ENCODE measurements around the gene PCDHB1. TPM values are rescaled to one million over a fixed set of nuclear protein-coding genes. Genes with fewer than 3 reads are reported as not detected.

Gene PCDHB1
- total RNA-seq, 5 donors from 2014 or later (not counting 1 experiment from before 2014, with no cell fraction given) = not detected

GRCh38 chr5:141003791-141004611 is 47.2 kb upstream of the PCDHB1 start:
- Histone ChIP-seq H3K9me3 (no peaks in the 10 kb centered on the region), H3K4me3 (ENCODE audit: control insufficient read depth in 1 of 2, extremely low read depth in 1 of 2, low read length in 1 of 2) (no peak overlapping the region), H3K27ac (ENCODE audit: low read length) (no peak overlapping the region), H3K36me3 (ENCODE audit: control insufficient read depth in 2 of 2, extremely low read depth in 1 of 2, insufficient read depth in 1 of 2, low read length in 1 of 2) (no peaks in the 10 kb centered on the region), H3K4me1 (ENCODE audit: control insufficient read depth in 1 of 2, extremely low read depth in 1 of 2, insufficient read depth in 2 of 2, low read length in 2 of 2) (peaks cover 0 to 6% of the 10 kb centered on the region in 2 experiments), H3K27me3 (replicated peaks in 1 of 2; ENCODE audit: control insufficient read depth in 2 of 2, extremely low read depth in 1 of 2, insufficient read depth in 2 of 2, low read length in 1 of 2) (peaks cover 0 to 19% of the 10 kb centered on the region in 2 experiments)
- H3K27me3 Mint-ChIP-seq = peaks cover 28 to 40% of the 10 kb centered on the region in 2 donors
- peaks cover 0 to 3% (median 0%) of the 10 kb centered on the region in 3 donors for H3K9me3 Mint-ChIP-seq
- no peaks in the 10 kb centered on the region for H3K36me3 Mint-ChIP-seq
- POLR2A ChIA-PET = no interaction called here
- peaks cover 5 to 13% (median 6%) of the 10 kb centered on the region in 3 donors for H3K4me1 Mint-ChIP-seq
- CTCF ChIA-PET = no interaction called here
- H3K4me3 Mint-ChIP-seq = no peak overlapping the region
- ATAC-seq (replicated peaks in 1 of 4) (no peak), DNase-seq (no peak)
- WGBS (ENCODE audit: insufficient coverage) = no CpG with 5 or more reads among the region's 4 CpGs
- H3K27ac Mint-ChIP-seq = no peak overlapping the region

DNA sequence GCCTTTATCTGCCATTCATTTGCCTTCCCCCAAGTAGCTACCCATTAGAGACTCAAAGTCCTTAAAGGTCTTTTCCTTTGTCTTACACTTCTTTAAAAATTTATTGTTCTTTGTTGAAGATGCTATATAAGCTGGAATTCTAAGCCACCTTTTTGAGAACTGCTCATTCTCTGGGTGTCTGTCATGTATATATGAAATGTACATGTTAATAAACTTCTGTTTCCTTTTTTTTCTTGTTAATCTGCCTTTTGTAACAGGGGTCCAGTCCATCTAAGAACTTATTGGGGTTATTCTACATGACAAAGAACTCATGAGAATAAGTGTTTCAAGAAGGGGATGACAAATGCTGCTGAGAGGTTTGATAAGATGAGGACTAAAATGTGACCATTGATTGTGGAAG is 43.4 kb upstream of the PCDHB1 start:
- no peak overlapping the region for H3K4me3 Mint-ChIP-seq
- no peaks in the 10 kb centered on the region for H3K4me1 Mint-ChIP-seq
- Histone ChIP-seq H3K27me3 (replicated peaks in 1 of 2; ENCODE audit: control insufficient read depth in 2 of 2, extremely low read depth in 1 of 2, insufficient read depth in 2 of 2, low read length in 1 of 2) (peaks cover 0 to 15% of the 10 kb centered on the region in 2 experiments), H3K4me3 (ENCODE audit: control insufficient read depth in 1 of 2, extremely low read depth in 1 of 2, low read length in 1 of 2) (no peak overlapping the region), H3K9me3 (no peaks in the 10 kb centered on the region), H3K27ac (ENCODE audit: low read length) (no peak overlapping the region), H3K36me3 (ENCODE audit: control insufficient read depth in 2 of 2, extremely low read depth in 1 of 2, insufficient read depth in 1 of 2, low read length in 1 of 2) (no peaks in the 10 kb centered on the region), H3K4me1 (ENCODE audit: control insufficient read depth in 1 of 2, extremely low read depth in 1 of 2, insufficient read depth in 2 of 2, low read length in 2 of 2) (no peaks in the 10 kb centered on the region)
- H3K9me3 Mint-ChIP-seq = peaks cover 0 to 3% (median 0%) of the 10 kb centered on the region in 3 donors
- ChIA-PET CTCF (no interaction called here), POLR2A (no interaction called here)
- H3K27ac Mint-ChIP-seq = no peak overlapping the region
- peaks cover 13 to 23% of the 10 kb centered on the region in 2 donors for H3K27me3 Mint-ChIP-seq
- DNase-seq = no peak
- no peak for ATAC-seq (replicated peaks in 1 of 4)
- H3K36me3 Mint-ChIP-seq = no peaks in the 10 kb centered on the region

GRCh38 chr5:141010047-141010793 is 41.0 kb upstream of the PCDHB1 start:
- no peaks in the 10 kb centered on the region for H3K4me1 ChIP-seq (ENCODE audit: control insufficient read depth in 1 of 2, extremely low read depth in 1 of 2, insufficient read depth in 2 of 2, low read length in 2 of 2)
- H3K9me3 Mint-ChIP-seq = peaks cover 0 to 3% (median 0%) of the 10 kb centered on the region in 3 donors
- peaks cover 0 to 9% of the 10 kb centered on the region in 2 experiments for H3K27me3 ChIP-seq (replicated peaks in 1 of 2; ENCODE audit: control insufficient read depth in 2 of 2, extremely low read depth in 1 of 2, insufficient read depth in 2 of 2, low read length in 1 of 2)
- H3K27ac ChIP-seq (ENCODE audit: low read length) = no peak overlapping the region
- H3K36me3 Mint-ChIP-seq = no peaks in the 10 kb centered on the region
- 42% methylated on average over 5 of the region's 12 CpGs for WGBS (ENCODE audit: insufficient coverage)
- ATAC-seq (replicated peaks in 1 of 4) = no peak
- CTCF ChIA-PET = no interaction called here
- DNase-seq = no peak
- H3K27ac Mint-ChIP-seq = no peak overlapping the region
- no peaks in the 10 kb centered on the region for H3K4me1 Mint-ChIP-seq
- H3K4me3 ChIP-seq (ENCODE audit: control insufficient read depth in 1 of 2, extremely low read depth in 1 of 2, low read length in 1 of 2) = no peak overlapping the region
- no peaks in the 10 kb centered on the region for H3K36me3 ChIP-seq (ENCODE audit: control insufficient read depth in 2 of 2, extremely low read depth in 1 of 2, insufficient read depth in 1 of 2, low read length in 1 of 2)
- no peak overlapping the region for H3K4me3 Mint-ChIP-seq
- H3K9me3 ChIP-seq = no peaks in the 10 kb centered on the region
- POLR2A ChIA-PET = no interaction called here
- peaks cover 4 to 15% of the 10 kb centered on the region in 2 donors for H3K27me3 Mint-ChIP-seq

DNA sequence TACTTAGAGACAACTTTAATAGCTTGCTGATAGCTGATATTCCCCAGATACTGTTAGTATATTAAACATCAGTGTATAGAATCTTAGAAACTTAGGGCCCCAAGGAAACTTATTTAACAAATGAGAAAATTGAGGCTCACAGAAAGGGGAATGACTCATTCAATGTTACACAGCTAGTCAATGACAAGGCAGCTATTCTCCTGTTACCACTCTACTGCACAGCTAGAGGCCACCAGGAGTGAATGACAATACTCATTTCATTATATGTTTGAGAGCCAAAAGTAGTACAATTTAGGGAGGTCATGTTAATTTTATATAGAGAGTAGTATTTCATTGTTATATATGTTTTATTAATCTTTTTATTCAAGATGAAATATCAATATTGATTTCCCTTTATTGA is 33.2 kb upstream of the PCDHB1 start:
- ATAC-seq (replicated peaks in 1 of 4) (no peak), DNase-seq (no peak)
- peaks cover 0 to 2% of the 10 kb centered on the region in 2 donors for H3K27me3 Mint-ChIP-seq
- Histone ChIP-seq H3K27ac (ENCODE audit: low read length) (no peak overlapping the region), H3K9me3 (no peaks in the 10 kb centered on the region), H3K27me3 (replicated peaks in 1 of 2; ENCODE audit: control insufficient read depth in 2 of 2, extremely low read depth in 1 of 2, insufficient read depth in 2 of 2, low read length in 1 of 2) (no peaks in the 10 kb centered on the region), H3K36me3 (ENCODE audit: control insufficient read depth in 2 of 2, extremely low read depth in 1 of 2, insufficient read depth in 1 of 2, low read length in 1 of 2) (no peaks in the 10 kb centered on the region), H3K4me1 (ENCODE audit: control insufficient read depth in 1 of 2, extremely low read depth in 1 of 2, insufficient read depth in 2 of 2, low read length in 2 of 2) (no peaks in the 10 kb centered on the region), H3K4me3 (ENCODE audit: control insufficient read depth in 1 of 2, extremely low read depth in 1 of 2, low read length in 1 of 2) (no peak overlapping the region)
- CTCF ChIA-PET = no interaction called here
- H3K36me3 Mint-ChIP-seq = no peaks in the 10 kb centered on the region
- H3K4me1 Mint-ChIP-seq = no peaks in the 10 kb centered on the region
- no peak overlapping the region for H3K27ac Mint-ChIP-seq
- no peak overlapping the region for H3K4me3 Mint-ChIP-seq
- no peaks in the 10 kb centered on the region for H3K9me3 Mint-ChIP-seq
- POLR2A ChIA-PET = no interaction called here

GRCh38 chr5:141022384-141022783 is 28.8 kb upstream of the PCDHB1 start:
- Mint-ChIP-seq H3K27me3 (no peaks in the 10 kb centered on the region), H3K4me3 (no peak overlapping the region), H3K27ac (no peak overlapping the region), H3K4me1 (no peaks in the 10 kb centered on the region), H3K9me3 (peaks cover 0 to 8% (median 3%) of the 10 kb centered on the region in 3 donors), H3K36me3 (no peaks in the 10 kb centered on the region)
- no peaks in the 10 kb centered on the region for H3K36me3 ChIP-seq (ENCODE audit: control insufficient read depth in 2 of 2, extremely low read depth in 1 of 2, insufficient read depth in 1 of 2, low read length in 1 of 2)
- no CpG with 5 or more reads among the region's 1 CpG for WGBS (ENCODE audit: insufficient coverage)
- CTCF ChIA-PET = no interaction called here
- H3K27me3 ChIP-seq (replicated peaks in 1 of 2; ENCODE audit: control insufficient read depth in 2 of 2, extremely low read depth in 1 of 2, insufficient read depth in 2 of 2, low read length in 1 of 2) = no peaks in the 10 kb centered on the region
- no peaks in the 10 kb centered on the region for H3K4me1 ChIP-seq (ENCODE audit: control insufficient read depth in 1 of 2, extremely low read depth in 1 of 2, insufficient read depth in 2 of 2, low read length in 2 of 2)
- DNase-seq = no peak
- H3K4me3 ChIP-seq (ENCODE audit: control insufficient read depth in 1 of 2, extremely low read depth in 1 of 2, low read length in 1 of 2) = no peak overlapping the region
- POLR2A ChIA-PET = no interaction called here
- H3K27ac ChIP-seq (ENCODE audit: low read length) = no peak overlapping the region
- H3K9me3 ChIP-seq = no peaks in the 10 kb centered on the region
- ATAC-seq (replicated peaks in 1 of 4) = no peak

DNA sequence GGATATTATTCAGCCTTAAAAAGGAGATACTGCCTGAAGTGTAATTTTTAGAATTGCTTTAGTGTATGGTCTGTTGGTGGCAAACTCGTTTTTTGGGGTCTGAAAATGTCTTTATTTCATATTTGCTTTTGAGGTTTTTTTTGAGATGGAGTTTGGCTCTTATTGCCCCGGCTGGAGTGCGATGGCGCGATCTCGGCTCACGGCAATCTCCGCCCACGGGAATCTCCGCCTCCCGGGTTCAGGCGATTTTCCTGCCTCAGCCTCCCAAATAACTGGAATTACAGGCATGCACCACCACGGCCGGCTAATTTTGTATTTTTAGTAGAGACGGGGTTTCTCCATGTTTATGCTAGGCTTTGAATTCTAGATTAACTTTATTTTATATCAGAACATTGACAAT is 20.2 kb upstream of the PCDHB1 start:
- no peak overlapping the region for H3K4me3 Mint-ChIP-seq
- ATAC-seq (replicated peaks in 1 of 4) (no peak), DNase-seq (no peak)
- no peak overlapping the region for H3K27ac Mint-ChIP-seq
- H3K27me3 Mint-ChIP-seq = no peaks in the 10 kb centered on the region
- ChIA-PET POLR2A (no interaction called here), CTCF (no interaction called here)
- no peaks in the 10 kb centered on the region for H3K36me3 ChIP-seq (ENCODE audit: control insufficient read depth in 2 of 2, extremely low read depth in 1 of 2, insufficient read depth in 1 of 2, low read length in 1 of 2)
- 17% methylated on average over 1 of the region's 15 CpGs for WGBS (ENCODE audit: insufficient coverage)
- no peaks in the 10 kb centered on the region for H3K9me3 ChIP-seq
- H3K9me3 Mint-ChIP-seq = no peaks in the 10 kb centered on the region
- no peaks in the 10 kb centered on the region for H3K27me3 ChIP-seq (replicated peaks in 1 of 2; ENCODE audit: control insufficient read depth in 2 of 2, extremely low read depth in 1 of 2, insufficient read depth in 2 of 2, low read length in 1 of 2)
- H3K36me3 Mint-ChIP-seq = no peaks in the 10 kb centered on the region
- no peak overlapping the region for H3K27ac ChIP-seq (ENCODE audit: low read length)
- H3K4me1 ChIP-seq (ENCODE audit: control insufficient read depth in 1 of 2, extremely low read depth in 1 of 2, insufficient read depth in 2 of 2, low read length in 2 of 2) = no peaks in the 10 kb centered on the region
- H3K4me1 Mint-ChIP-seq = no peaks in the 10 kb centered on the region
- H3K4me3 ChIP-seq (ENCODE audit: control insufficient read depth in 1 of 2, extremely low read depth in 1 of 2, low read length in 1 of 2) = no peak overlapping the region
